ENCODE results near the gene KRTAP4-5.
"Not testable (repeated sequence)": the region's sequence is repeated elsewhere in the genome, so short reads cannot be mapped to it uniquely, and the experiment has no call there.

KRTAP4-5 gene

DNA sequence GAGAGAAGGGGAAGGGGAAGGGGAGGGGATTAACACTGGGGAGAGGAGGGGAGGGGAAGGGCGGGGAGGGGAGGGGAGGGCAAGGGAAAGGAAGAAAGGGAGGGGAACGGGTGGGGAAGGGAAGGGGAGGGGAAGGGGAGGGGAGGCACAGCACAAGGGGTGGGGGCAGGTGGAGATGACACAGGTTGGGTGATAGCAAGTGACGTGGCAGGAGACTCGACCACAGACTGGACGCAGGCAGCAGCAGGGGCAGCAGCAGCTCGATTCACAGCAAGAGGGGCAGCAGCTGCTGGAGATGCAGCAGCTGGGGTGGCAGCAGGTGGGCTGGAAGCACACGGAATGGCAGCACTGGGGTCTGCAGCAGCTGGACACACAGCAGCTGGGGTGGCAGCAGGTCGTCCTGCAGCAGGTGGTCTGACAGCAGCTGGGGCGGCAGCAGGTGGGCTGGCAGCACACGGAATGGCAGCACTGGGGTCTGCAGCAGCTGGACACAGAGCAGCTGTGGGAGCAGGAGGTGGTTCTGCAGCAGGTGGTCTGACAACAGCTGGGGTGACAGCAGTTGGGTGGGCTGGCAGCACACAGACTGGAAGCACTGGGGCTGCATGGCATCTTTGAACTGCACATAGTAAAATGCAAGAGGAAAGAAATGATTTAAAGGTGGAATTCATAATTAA is 47.9 kb downstream of the KRTAP4-5 start, which contains the start of gene KRTAP4-16:
Gene KRTAP4-16, minus strand, starts transcription at position 624 of the 674 bp plus-strand sequence. Its CDS starts 0 bp downstream, at position 624.
- TF ChIP-seq TAF1 (IDR thresholded peaks at IDR 0.05; ENCODE audit: borderline replicate concordance, low read depth, low read length), result no peak
- TF ChIP-seq POLR2AphosphoS5 (IDR thresholded peaks at IDR 0.05; ENCODE audit: low read depth, low read length), result no peak
- TF ChIP-seq POLR2A (IDR thresholded peaks at IDR 0.05; ENCODE audit: low read depth, low read length), result no peak
- no peak for FAIRE-seq
- DNase-seq (ENCODE audit: insufficient read length), result no peak

DNA sequence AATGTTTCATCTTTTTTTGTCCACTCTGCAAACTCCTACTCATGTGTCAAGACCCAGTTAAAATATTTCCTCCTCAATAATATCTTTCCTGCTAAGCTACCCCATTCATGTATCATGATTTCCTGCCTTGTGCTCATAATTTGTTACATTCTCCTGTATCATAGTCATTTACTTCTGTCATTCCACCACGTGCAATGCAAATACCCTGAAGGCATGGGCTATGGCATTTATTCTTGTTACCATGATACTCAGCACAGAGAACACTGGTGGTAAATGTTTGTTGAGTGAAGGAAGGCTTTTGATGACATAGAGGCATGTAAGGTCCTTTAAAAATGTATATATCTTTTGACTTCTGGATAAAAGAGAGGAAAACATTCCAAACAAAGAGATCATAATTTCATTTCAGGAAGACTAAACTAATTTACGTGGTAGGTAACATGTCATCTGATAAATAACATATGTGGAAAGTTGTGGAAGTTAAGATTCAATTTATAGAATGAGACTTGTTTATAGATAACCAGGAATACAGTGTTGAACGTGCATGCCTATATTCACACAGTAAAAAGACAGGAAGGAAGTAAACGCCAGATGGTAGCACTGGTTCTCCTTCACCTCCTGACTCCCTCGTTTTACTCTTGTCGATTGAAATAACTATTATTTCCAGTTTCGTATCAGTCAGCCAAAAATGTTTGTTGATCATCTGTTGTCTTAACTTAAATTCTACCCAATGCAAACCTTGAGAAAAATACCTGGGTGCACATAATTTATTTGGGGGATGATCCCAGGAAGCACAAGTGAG is 49.7 kb downstream of the KRTAP4-5 start:
- not testable (repeated sequence) for DNase-seq (ENCODE audit: insufficient read length)

More for the DNA sequence above, 49.7 kb downstream of the KRTAP4-5 start:
- FAIRE-seq, result not testable (repeated sequence)
